ENCODE measurements around the gene NKX2-2. TPM values are rescaled to one million over a fixed set of nuclear protein-coding genes. Genes with fewer than 3 reads are reported as not detected.

The NKX2-2 gene
- total and polyA plus RNA-seq, 2 experiments from 2014 or later = not detected

- Histone ChIP-seq H3K9me3 (ENCODE audit: low read depth) (no peaks in the 10 kb centered on the region), H3K36me3 (no peaks in the 10 kb centered on the region), H3K4me3 (no peak overlapping the region), H3K4me1 (ENCODE audit: low read depth) (no peaks in the 10 kb centered on the region), H3K27me3 (peaks cover 87% of the 10 kb centered on the region), H3K27ac (no peak overlapping the region)
- no peak for TF ChIP-seq CTCF (IDR thresholded peaks at IDR 0.05; ENCODE audit: low read depth, low read length)
- no peak for DNase-seq (ENCODE audit: low read depth in 1 of 2, low spot score in 1 of 2)
Measured at GRCh38 chr20:21527908-21528307, 14.0 kb upstream of the NKX2-2 start.

- DNase-seq (ENCODE audit: low read depth in 1 of 2, low spot score in 1 of 2) = no peak
- H3K4me3 ChIP-seq = no peak overlapping the region
- no peak for TF ChIP-seq CTCF (IDR thresholded peaks at IDR 0.05; ENCODE audit: low read depth, low read length)
- H3K27me3 ChIP-seq = peaks cover 87% of the 10 kb centered on the region
- H3K9me3 ChIP-seq (ENCODE audit: low read depth) = no peaks in the 10 kb centered on the region
- H3K36me3 ChIP-seq = no peaks in the 10 kb centered on the region
- H3K27ac ChIP-seq = no peak overlapping the region
- no peaks in the 10 kb centered on the region for H3K4me1 ChIP-seq (ENCODE audit: low read depth)
Measured at GRCh38 chr20:21526776-21527175, 12.9 kb upstream of the NKX2-2 start.

- Histone ChIP-seq H3K27ac (no peak overlapping the region), H3K9me3 (ENCODE audit: low read depth) (no peaks in the 10 kb centered on the region), H3K36me3 (no peaks in the 10 kb centered on the region), H3K27me3 (peaks cover 100% of the 10 kb centered on the region), H3K4me3 (no peak overlapping the region), H3K4me1 (ENCODE audit: low read depth) (no peaks in the 10 kb centered on the region)
- no peak for DNase-seq (ENCODE audit: low read depth in 1 of 2, low spot score in 1 of 2)
- no peak for TF ChIP-seq CTCF (IDR thresholded peaks at IDR 0.05; ENCODE audit: low read depth, low read length)
Measured at GRCh38 chr20:21523895-21524294, 10.0 kb upstream of the NKX2-2 start.

- DNase-seq (ENCODE audit: low read depth in 1 of 2, low spot score in 1 of 2) = no peak
- Histone ChIP-seq H3K4me1 (ENCODE audit: low read depth) (no peaks in the 10 kb centered on the region), H3K36me3 (no peaks in the 10 kb centered on the region), H3K27ac (no peak overlapping the region), H3K9me3 (ENCODE audit: low read depth) (no peaks in the 10 kb centered on the region), H3K27me3 (peaks cover 100% of the 10 kb centered on the region), H3K4me3 (no peak overlapping the region)
- TF ChIP-seq CTCF (IDR thresholded peaks at IDR 0.05; ENCODE audit: low read depth, low read length) = no peak
Measured at GRCh38 chr20:21523281-21523868, 9.5 kb upstream of the NKX2-2 start.

GRCh38 chr20:21522481-21523280 lies 8.8 kb upstream of the NKX2-2 start:
- no peaks in the 10 kb centered on the region for H3K36me3 ChIP-seq

More at GRCh38 chr20:21522481-21523280, 8.8 kb upstream of the NKX2-2 start:
- Histone ChIP-seq H3K9me3 (ENCODE audit: low read depth) (no peaks in the 10 kb centered on the region), H3K27ac (no peak overlapping the region), H3K4me1 (ENCODE audit: low read depth) (no peaks in the 10 kb centered on the region), H3K4me3 (peak overlapping the region; percentile 31), H3K27me3 (peaks cover 100% of the 10 kb centered on the region)
- no peak for DNase-seq (ENCODE audit: low read depth in 1 of 2, low spot score in 1 of 2)
- no peak for TF ChIP-seq CTCF (IDR thresholded peaks at IDR 0.05; ENCODE audit: low read depth, low read length)
